GM23338 (cell line): ENCODE data around the gene SDC3.

Source experiments
- CREB1 ChIP-seq: fragments of 250-450 bp; sonication (Bioruptor Pico); IDR thresholded peaks from 2 replicates; pipeline ENCODE4 v1.5.0; 2020; ENCODE audit warnings: low read depth, mild to moderate bottlenecking, moderate library complexity
- CTCF ChIP-seq, 2 experiments: fragments of 200-600 bp in 1 of 2; sonication (generic) in 1 of 2; conservative IDR thresholded peaks; 2 replicates each; pipeline versions ENCODE4 v1.5.1 to v1.6.1; 2016 to 2017; ENCODE audit warnings: antibody characterized with exemption in 2 of 2, low read depth in 2 of 2, mild to moderate bottlenecking in 2 of 2, moderate library complexity in 1 of 2
- EZH2 ChIP-seq: fragments of 200-600 bp; sonication (generic); IDR thresholded peaks from one replicate; pipeline ENCODE4 v1.8.0; 2017; ENCODE audit warnings: antibody characterized with exemption, mild to moderate bottlenecking, low read depth; ENCODE audit not compliant: unreplicated experiment
- NANOG ChIP-seq: IDR thresholded peaks from 2 replicates; pipeline ENCODE4 v1.6.1; 2016; ENCODE audit warnings: antibody characterized with exemption, borderline replicate concordance
- POLR2AphosphoS5 ChIP-seq: IDR thresholded peaks from 2 replicates; pipeline ENCODE4 v1.6.1; 2016; ENCODE audit warnings: antibody characterized with exemption, low read depth
- REST ChIP-seq: IDR thresholded peaks from one replicate; pipeline ENCODE4 v1.6.1; 2018; ENCODE audit warnings: antibody characterized with exemption; ENCODE audit not compliant: unreplicated experiment
- STAT1 ChIP-seq: IDR thresholded peaks from one replicate; pipeline ENCODE4 v1.6.1; 2016; ENCODE audit warnings: antibody characterized with exemption; ENCODE audit not compliant: unreplicated experiment

- no peak for TF ChIP-seq EZH2
- TF ChIP-seq CTCF (conservative IDR thresholded peaks at IDR 0.05; ENCODE audit: low read depth in 2 of 2), result no peak
- TF ChIP-seq POLR2AphosphoS5, result no peak
- TF ChIP-seq NANOG, result no peak
- TF ChIP-seq REST, result no peak
- no peak for TF ChIP-seq CREB1 (CRISPR knock-in tag)
- no peak for TF ChIP-seq STAT1
Measured at GRCh38 chr1:30893776-30894507, 14.6 kb downstream of the SDC3 start.
